ENCODE measurements around the gene TSC22D1. TPM values are rescaled to one million over a fixed set of nuclear protein-coding genes. Genes with fewer than 3 reads are reported as not detected.

TSC22D1 gene
- total RNA-seq, 4 donors from 2014 or later: 177 to 798 (median 250) TPM

DNA sequence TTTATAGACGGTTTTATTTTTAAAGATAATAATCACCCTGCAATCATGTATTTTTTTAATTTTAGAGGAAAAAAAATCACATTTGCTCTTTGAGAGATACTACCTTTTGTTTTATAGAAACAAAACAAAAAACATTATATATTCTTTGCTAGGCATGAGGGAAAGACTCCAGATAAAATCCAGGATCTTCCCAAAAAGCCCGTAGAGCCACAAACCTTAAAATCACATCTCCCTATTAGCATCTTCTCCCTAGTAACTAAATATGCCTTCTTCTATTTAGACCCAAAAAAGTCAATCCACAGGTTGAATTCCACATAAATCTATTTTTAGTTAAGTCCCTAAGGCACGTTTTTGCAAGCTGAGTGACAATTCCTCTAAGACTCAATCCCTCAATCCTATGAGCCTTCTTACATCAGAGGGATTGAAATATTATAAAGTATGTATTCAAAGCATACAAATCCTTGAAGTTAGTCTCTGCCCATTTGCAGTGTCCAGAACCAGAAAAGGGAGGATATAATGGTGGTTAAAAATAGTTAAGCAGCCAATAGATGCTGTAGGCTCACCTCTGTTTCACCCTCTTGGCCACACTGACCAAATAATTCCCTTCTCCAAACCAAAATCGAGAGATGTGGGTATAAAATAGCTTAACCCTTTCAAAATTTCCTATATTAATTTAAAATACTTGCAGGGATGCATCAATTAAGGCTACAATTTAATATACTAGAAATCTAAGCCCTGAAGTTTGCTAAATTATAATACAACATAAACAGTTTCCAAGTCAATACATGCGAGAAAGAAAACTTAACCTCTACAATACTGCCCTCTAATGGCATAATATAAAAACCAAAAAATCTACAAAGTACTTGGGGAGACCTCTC, 138.5 kb downstream of the TSC22D1 start:
- Histone ChIP-seq H3K27ac (peak overlapping the region; percentile 87 to 92 (median 90)), H3K4me1 (peaks cover 3 to 39% (median 30%) of the 10 kb centered on the region in 4 donors), H3K4me3 (peak overlapping the region in 3 of 4 donors; percentile 51 to 65 (median 52)), H3K9me3 (no peaks in the 10 kb centered on the region), H3K27me3 (no peaks in the 10 kb centered on the region), H3K36me3 (peaks cover 0 to 12% (median 4%) of the 10 kb centered on the region in 4 donors)
- in situ Hi-C loops (cut with MboI; ENCODE audit: low pct_ligation_motif_present in 1 of 4, low pct_unique_long_range_greater_than_20kb in 1 of 4, low sequenced_read_pairs in 3 of 4) (loop anchor here (5.0 to 25.0 kb wide), 8 partner anchors 250 to 533 kb away; no protein-coding TSS in a partner anchor), intact Hi-C loops (cut with DNase I; ENCODE audit: low total_unique reads) (loop anchor here (10.0 kb wide), 2 partner anchors 133 to 223 kb away; no protein-coding TSS in a partner anchor)
- TF ChIP-seq POLR2A (IDR thresholded peaks at IDR 0.05) (no peak), EP300 (IDR thresholded peaks at IDR 0.05; ENCODE audit: low read depth) (no peak), POLR2AphosphoS5 (IDR thresholded peaks at IDR 0.05) (no peak)
- TF ChIP-seq, protein P1, sequence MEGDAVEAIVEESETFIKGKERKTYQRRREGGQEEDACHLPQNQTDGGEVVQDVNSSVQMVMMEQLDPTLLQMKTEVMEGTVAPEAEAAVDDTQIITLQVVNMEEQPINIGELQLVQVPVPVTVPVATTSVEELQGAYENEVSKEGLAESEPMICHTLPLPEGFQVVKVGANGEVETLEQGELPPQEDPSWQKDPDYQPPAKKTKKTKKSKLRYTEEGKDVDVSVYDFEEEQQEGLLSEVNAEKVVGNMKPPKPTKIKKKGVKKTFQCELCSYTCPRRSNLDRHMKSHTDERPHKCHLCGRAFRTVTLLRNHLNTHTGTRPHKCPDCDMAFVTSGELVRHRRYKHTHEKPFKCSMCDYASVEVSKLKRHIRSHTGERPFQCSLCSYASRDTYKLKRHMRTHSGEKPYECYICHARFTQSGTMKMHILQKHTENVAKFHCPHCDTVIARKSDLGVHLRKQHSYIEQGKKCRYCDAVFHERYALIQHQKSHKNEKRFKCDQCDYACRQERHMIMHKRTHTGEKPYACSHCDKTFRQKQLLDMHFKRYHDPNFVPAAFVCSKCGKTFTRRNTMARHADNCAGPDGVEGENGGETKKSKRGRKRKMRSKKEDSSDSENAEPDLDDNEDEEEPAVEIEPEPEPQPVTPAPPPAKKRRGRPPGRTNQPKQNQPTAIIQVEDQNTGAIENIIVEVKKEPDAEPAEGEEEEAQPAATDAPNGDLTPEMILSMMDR (IDR thresholded peaks at IDR 0.05): peak; percentile 50 to 71 (median 58)
- 2 to 6% methylated on average over 5 of the region's 5 CpGs for WGBS, 2 donors (ENCODE audit: low coverage in 1 of 2)
- no peak for DNase-seq

DNA sequence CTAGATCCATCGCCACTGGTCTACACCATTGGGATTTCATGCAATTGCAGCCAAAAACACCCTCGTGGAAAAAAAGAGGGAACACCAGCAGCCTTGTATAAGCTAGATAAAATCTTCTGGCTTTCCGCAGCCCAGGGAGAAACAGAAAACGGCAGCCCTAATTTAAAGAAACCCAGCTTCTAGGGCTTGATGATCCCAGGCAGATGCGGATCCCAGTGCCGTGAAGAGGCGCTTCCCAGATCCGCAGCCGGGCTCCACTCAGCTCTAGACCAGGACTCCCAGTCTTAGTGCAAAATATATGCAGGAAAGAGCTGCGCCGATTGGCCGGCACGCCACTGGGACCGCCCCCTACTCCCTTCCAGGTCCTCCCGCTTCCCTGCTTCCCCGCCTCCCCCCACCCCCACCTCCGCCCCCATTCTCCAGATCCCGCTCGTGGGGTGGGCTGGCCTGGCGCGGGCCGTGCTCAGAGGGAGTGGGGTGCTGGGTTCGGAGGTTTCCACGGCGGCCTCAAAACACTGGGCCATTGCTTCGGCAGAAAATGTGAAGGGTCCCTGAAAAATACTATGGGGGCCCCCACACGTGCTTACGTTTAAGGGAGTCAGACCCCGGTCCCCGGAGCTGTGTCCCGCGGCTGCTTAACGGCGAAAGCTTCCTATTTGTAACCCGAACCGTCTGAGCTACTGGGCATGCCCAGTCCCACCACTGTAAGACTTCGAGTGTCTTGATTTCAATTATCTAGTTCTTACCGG, 139.4 kb downstream of the TSC22D1 start:
- peak; percentile 100 for TF ChIP-seq POLR2AphosphoS5 (IDR thresholded peaks at IDR 0.05)
- TF ChIP-seq, protein P1 (IDR thresholded peaks at IDR 0.05): peak in 1 of 5 experiments; percentile 10
- TF ChIP-seq POLR2A (IDR thresholded peaks at IDR 0.05): peak; percentile 99
- TF ChIP-seq EP300 (IDR thresholded peaks at IDR 0.05; ENCODE audit: low read depth): no peak
- H3K27ac ChIP-seq: peak overlapping the region; percentile 87 to 92 (median 90)
- in situ Hi-C loops (cut with MboI; ENCODE audit: low pct_ligation_motif_present in 1 of 4, low pct_unique_long_range_greater_than_20kb in 1 of 4, low sequenced_read_pairs in 3 of 4) (loop anchor here (5.0 to 25.0 kb wide), 8 partner anchors 249 to 532 kb away; no protein-coding TSS in a partner anchor), intact Hi-C loops (cut with DNase I; ENCODE audit: low total_unique reads) (loop anchor here (10.0 kb wide), 2 partner anchors 132 to 222 kb away; no protein-coding TSS in a partner anchor)
- no peaks in the 10 kb centered on the region for H3K27me3 ChIP-seq
- DNase-seq: peak; percentile 97
- H3K4me1 ChIP-seq: peaks cover 3 to 39% (median 30%) of the 10 kb centered on the region in 4 donors
- H3K36me3 ChIP-seq: peaks cover 0 to 12% (median 4%) of the 10 kb centered on the region in 4 donors
- no peaks in the 10 kb centered on the region for H3K9me3 ChIP-seq
- 0 to 1% methylated on average over 5 to 25 of the region's 38 CpGs for WGBS, 2 donors (ENCODE audit: low coverage in 1 of 2)
- H3K4me3 ChIP-seq: peak overlapping the region; percentile 51 to 65 (median 58)

DNA sequence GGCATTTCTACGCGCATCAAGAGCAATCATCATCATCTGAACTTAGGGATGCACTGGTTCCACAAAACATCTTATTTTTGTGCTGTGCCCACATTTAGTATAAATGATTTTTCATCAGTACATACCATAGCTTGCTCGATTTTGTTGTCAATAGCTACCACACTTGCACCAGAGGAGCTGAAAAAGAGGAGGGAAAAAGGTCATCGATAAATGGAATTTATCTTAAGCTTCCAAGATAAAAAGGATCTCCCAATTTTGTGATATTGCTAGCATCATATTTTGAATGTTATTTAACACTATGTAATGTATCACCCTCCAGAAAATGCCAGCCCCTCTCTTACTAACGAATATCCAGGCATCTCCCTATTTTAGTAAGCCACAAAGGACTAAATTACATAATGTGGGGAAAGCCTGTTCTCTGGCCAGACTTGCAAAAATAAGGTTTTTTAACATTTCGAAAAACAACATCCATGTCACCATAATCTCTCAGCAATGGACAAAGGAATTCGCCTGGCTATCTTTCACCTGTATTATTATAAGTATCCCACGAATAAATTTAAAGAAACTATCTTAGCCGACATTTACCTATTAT, 140.1 kb downstream of the TSC22D1 start:
- Histone ChIP-seq H3K27ac (peak overlapping the region; percentile 87 to 92 (median 90)), H3K36me3 (peaks cover 0 to 12% (median 4%) of the 10 kb centered on the region in 4 donors), H3K4me1 (peaks cover 3 to 45% (median 33%) of the 10 kb centered on the region in 4 donors), H3K9me3 (no peaks in the 10 kb centered on the region), H3K27me3 (no peaks in the 10 kb centered on the region), H3K4me3 (peak overlapping the region; percentile 51 to 65 (median 58))
- TF ChIP-seq, protein P1 (IDR thresholded peaks at IDR 0.05): no peak
- TF ChIP-seq POLR2A (IDR thresholded peaks at IDR 0.05): no peak
- TF ChIP-seq POLR2AphosphoS5 (IDR thresholded peaks at IDR 0.05): no peak
- TF ChIP-seq EP300 (IDR thresholded peaks at IDR 0.05; ENCODE audit: low read depth): no peak
- intact Hi-C loops (cut with DNase I; ENCODE audit: low total_unique reads): loop anchor here (10.0 kb wide), 2 partner anchors 131 to 221 kb away; no protein-coding TSS in a partner anchor
- DNase-seq: no peak
- WGBS, 2 donors (ENCODE audit: low coverage in 1 of 2): 2 to 6% methylated on average over 9 of the region's 9 CpGs
- in situ Hi-C loops (cut with MboI; ENCODE audit: low pct_ligation_motif_present in 1 of 4, low pct_unique_long_range_greater_than_20kb in 1 of 4, low sequenced_read_pairs in 3 of 4): loop anchor here (5.0 to 25.0 kb wide), 8 partner anchors 249 to 531 kb away; no protein-coding TSS in a partner anchor

All from transverse colon (tissue), 4 donors.